ENCODE results near the gene IFIT1B. TPM values are rescaled to one million over a fixed set of nuclear protein-coding genes. Genes with fewer than 3 reads are reported as not detected.

Gene IFIT1B
- total RNA-seq, 1 experiment from 2014 or later, result not detected

DNA sequence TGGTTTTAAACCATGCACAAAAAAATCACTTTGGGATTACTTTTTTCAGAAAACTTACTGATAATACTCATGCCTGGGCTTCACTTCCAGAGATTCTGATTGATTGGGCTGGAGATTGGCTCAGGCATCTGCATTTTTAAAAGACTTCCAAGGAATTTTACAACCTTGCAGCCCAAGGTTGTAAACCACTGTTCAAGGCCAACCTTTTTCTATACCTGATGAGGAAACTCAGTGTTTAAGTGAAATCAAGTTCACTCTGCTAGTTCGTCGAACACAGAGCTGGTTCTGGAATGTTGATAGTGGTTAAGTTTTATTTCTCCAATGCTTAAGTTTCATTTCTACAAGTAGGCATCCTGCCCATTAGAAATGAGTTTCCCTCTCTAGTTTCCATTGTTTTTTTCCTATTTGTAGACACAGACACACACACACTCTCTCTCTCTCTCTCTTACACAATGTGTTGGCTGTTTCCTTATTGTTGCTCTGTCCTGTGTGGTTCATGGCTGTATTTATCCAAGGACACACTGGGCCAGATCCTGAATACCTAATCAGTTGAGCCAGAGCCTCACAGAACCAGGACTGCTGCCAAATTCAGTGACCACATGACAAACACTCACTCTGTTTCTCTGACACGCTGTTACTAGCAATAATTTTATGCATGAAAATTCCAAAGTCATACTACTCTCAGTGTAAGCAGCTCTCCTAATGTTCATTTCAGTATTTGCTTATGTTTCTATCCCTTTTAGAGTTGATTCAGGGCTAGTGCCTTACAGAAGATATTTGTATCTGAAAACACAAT, 3.7 kb upstream of the IFIT1B start:
- ATAC-seq (no peak), DNase-seq (ENCODE audit: low spot score) (no peak)
- no peaks in the 10 kb centered on the region for H3K36me3 Mint-ChIP-seq
- no peaks in the 10 kb centered on the region for H3K27me3 Mint-ChIP-seq (ENCODE audit: low read depth)
- TF ChIP-seq GABPB1 (CRISPR knock-in tag; IDR thresholded peaks at IDR 0.05), result peak; percentile 75
- TF ChIP-seq, protein P1, sequence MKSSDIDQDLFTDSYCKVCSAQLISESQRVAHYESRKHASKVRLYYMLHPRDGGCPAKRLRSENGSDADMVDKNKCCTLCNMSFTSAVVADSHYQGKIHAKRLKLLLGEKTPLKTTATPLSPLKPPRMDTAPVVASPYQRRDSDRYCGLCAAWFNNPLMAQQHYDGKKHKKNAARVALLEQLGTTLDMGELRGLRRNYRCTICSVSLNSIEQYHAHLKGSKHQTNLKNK (CRISPR knock-in tag; IDR thresholded peaks at IDR 0.05), result no peak
- peak overlapping the region; percentile 69 for H3K27ac Mint-ChIP-seq
- H3K9me3 Mint-ChIP-seq, result no peaks in the 10 kb centered on the region
- ChIA-PET CTCF (no interaction called here), POLR2A (no interaction called here)
- peaks cover 19% of the 10 kb centered on the region for H3K4me1 Mint-ChIP-seq
- no peak overlapping the region for H3K4me3 Mint-ChIP-seq

DNA sequence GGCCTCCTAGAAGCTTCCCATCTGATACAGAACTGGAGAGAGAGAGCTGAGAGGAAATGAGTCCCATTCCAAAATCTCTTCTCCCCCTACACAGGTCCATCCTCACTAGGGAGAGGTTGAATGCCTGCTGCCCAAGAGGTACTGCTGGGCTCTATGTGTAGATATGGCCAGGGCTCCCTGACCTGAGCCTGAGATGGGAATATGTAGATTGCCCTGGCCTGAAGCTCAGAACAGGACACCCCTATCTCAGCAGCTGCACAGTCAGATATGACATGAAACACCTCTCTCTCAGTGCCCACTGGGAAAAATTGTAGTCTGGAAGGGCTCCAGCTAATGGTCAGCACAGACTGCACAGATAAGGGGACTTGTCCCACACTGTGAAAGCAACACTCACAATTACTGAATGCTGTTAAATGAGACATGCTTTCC, 3.1 kb upstream of the IFIT1B start:
- Mint-ChIP-seq H3K27me3 (ENCODE audit: low read depth) (no peaks in the 10 kb centered on the region), H3K4me1 (peaks cover 16% of the 10 kb centered on the region), H3K27ac (no peak overlapping the region), H3K9me3 (no peaks in the 10 kb centered on the region), H3K36me3 (no peaks in the 10 kb centered on the region), H3K4me3 (no peak overlapping the region)
- DNase-seq (ENCODE audit: low spot score) (no peak), ATAC-seq (no peak)
- POLR2A ChIA-PET, result no interaction called here
- TF ChIP-seq TEAD1 (CRISPR knock-in tag; IDR thresholded peaks at IDR 0.05) (no peak), NR2C2 (CRISPR knock-in tag; IDR thresholded peaks at IDR 0.05) (no peak), ZNF396 (CRISPR knock-in tag; IDR thresholded peaks at IDR 0.05; ENCODE audit: borderline replicate concordance) (no peak), CBFB (CRISPR knock-in tag; IDR thresholded peaks at IDR 0.05; ENCODE audit: low read depth) (no peak)
- TF ChIP-seq, protein P2, sequence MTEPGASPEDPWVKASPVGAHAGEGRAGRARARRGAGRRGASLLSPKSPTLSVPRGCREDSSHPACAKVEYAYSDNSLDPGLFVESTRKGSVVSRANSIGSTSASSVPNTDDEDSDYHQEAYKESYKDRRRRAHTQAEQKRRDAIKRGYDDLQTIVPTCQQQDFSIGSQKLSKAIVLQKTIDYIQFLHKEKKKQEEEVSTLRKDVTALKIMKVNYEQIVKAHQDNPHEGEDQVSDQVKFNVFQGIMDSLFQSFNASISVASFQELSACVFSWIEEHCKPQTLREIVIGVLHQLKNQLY (CRISPR knock-in tag; IDR thresholded peaks at IDR 0.05), result no peak
- TF ChIP-seq, protein P3, sequence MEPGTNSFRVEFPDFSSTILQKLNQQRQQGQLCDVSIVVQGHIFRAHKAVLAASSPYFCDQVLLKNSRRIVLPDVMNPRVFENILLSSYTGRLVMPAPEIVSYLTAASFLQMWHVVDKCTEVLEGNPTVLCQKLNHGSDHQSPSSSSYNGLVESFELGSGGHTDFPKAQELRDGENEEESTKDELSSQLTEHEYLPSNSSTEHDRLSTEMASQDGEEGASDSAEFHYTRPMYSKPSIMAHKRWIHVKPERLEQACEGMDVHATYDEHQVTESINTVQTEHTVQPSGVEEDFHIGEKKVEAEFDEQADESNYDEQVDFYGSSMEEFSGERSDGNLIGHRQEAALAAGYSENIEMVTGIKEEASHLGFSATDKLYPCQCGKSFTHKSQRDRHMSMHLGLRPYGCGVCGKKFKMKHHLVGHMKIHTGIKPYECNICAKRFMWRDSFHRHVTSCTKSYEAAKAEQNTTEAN (CRISPR knock-in tag; IDR thresholded peaks at IDR 0.05), result no peak
- TF ChIP-seq, protein P4, sequence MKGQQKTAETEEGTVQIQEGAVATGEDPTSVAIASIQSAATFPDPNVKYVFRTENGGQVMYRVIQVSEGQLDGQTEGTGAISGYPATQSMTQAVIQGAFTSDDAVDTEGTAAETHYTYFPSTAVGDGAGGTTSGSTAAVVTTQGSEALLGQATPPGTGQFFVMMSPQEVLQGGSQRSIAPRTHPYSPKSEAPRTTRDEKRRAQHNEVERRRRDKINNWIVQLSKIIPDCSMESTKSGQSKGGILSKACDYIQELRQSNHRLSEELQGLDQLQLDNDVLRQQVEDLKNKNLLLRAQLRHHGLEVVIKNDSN (CRISPR knock-in tag; IDR thresholded peaks at IDR 0.05), result no peak
- CTCF ChIA-PET, result no interaction called here

DNA sequence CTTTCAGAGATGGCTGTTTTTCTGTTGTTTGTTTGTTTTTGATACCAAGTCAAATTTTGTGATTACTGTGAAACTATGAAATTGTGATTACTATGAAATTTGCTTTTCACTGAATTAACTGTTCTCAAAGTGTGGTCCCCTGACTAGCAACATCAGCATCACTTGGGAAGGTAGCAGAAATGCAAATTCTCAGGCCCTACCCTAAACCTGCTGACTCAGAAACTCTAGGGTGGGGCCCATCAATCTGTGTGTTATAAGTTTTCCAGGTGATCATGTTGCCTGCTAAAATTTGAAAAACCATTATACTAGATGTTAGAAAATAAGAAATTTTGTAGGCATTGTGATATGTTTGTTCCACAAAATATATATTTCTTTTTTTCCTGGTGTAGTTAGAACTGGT, 1.2 kb downstream of the IFIT1B start:
- H3K9me3 Mint-ChIP-seq, result no peaks in the 10 kb centered on the region
- no peak overlapping the region for H3K27ac Mint-ChIP-seq
- H3K36me3 Mint-ChIP-seq, result no peaks in the 10 kb centered on the region
- CTCF ChIA-PET, result interaction anchor here (0.8 to 2.4 kb wide), 2 partner anchors 10 to 161 kb away, joined by 3 to 19 read pairs; no protein-coding TSS in a partner anchor
- no peak overlapping the region for H3K4me3 Mint-ChIP-seq
- DNase-seq (ENCODE audit: low spot score) (no peak), ATAC-seq (no peak)
- POLR2A ChIA-PET, result no interaction called here
- peaks cover 16% of the 10 kb centered on the region for H3K4me1 Mint-ChIP-seq
- H3K27me3 Mint-ChIP-seq (ENCODE audit: low read depth), result no peaks in the 10 kb centered on the region
- TF ChIP-seq ZNF416 (CRISPR knock-in tag; IDR thresholded peaks at IDR 0.05), result no peak
- TF ChIP-seq, protein P5, sequence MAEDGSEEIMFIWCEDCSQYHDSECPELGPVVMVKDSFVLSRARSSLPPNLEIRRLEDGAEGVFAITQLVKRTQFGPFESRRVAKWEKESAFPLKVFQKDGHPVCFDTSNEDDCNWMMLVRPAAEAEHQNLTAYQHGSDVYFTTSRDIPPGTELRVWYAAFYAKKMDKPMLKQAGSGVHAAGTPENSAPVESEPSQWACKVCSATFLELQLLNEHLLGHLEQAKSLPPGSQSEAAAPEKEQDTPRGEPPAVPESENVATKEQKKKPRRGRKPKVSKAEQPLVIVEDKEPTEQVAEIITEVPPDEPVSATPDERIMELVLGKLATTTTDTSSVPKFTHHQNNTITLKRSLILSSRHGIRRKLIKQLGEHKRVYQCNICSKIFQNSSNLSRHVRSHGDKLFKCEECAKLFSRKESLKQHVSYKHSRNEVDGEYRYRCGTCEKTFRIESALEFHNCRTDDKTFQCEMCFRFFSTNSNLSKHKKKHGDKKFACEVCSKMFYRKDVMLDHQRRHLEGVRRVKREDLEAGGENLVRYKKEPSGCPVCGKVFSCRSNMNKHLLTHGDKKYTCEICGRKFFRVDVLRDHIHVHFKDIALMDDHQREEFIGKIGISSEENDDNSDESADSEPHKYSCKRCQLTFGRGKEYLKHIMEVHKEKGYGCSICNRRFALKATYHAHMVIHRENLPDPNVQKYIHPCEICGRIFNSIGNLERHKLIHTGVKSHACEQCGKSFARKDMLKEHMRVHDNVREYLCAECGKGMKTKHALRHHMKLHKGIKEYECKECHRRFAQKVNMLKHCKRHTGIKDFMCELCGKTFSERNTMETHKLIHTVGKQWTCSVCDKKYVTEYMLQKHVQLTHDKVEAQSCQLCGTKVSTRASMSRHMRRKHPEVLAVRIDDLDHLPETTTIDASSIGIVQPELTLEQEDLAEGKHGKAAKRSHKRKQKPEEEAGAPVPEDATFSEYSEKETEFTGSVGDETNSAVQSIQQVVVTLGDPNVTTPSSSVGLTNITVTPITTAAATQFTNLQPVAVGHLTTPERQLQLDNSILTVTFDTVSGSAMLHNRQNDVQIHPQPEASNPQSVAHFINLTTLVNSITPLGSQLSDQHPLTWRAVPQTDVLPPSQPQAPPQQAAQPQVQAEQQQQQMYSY (CRISPR knock-in tag; IDR thresholded peaks at IDR 0.05), result no peak
- TF ChIP-seq, protein P6, sequence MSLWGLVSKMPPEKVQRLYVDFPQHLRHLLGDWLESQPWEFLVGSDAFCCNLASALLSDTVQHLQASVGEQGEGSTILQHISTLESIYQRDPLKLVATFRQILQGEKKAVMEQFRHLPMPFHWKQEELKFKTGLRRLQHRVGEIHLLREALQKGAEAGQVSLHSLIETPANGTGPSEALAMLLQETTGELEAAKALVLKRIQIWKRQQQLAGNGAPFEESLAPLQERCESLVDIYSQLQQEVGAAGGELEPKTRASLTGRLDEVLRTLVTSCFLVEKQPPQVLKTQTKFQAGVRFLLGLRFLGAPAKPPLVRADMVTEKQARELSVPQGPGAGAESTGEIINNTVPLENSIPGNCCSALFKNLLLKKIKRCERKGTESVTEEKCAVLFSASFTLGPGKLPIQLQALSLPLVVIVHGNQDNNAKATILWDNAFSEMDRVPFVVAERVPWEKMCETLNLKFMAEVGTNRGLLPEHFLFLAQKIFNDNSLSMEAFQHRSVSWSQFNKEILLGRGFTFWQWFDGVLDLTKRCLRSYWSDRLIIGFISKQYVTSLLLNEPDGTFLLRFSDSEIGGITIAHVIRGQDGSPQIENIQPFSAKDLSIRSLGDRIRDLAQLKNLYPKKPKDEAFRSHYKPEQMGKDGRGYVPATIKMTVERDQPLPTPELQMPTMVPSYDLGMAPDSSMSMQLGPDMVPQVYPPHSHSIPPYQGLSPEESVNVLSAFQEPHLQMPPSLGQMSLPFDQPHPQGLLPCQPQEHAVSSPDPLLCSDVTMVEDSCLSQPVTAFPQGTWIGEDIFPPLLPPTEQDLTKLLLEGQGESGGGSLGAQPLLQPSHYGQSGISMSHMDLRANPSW (CRISPR knock-in tag; conservative IDR thresholded peaks at IDR 0.05; ENCODE audit: low read depth), result no peak
- TF ChIP-seq JUN (CRISPR knock-in tag; IDR thresholded peaks at IDR 0.05), result no peak
- TF ChIP-seq ATF1 (CRISPR knock-in tag; IDR thresholded peaks at IDR 0.05), result no peak
- TF ChIP-seq, protein P7, sequence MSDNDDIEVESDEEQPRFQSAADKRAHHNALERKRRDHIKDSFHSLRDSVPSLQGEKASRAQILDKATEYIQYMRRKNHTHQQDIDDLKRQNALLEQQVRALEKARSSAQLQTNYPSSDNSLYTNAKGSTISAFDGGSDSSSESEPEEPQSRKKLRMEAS (CRISPR knock-in tag; IDR thresholded peaks at IDR 0.05), result no peak
- no peak for TF ChIP-seq ZNF396 (CRISPR knock-in tag; IDR thresholded peaks at IDR 0.05; ENCODE audit: borderline replicate concordance)
- TF ChIP-seq, protein P8, sequence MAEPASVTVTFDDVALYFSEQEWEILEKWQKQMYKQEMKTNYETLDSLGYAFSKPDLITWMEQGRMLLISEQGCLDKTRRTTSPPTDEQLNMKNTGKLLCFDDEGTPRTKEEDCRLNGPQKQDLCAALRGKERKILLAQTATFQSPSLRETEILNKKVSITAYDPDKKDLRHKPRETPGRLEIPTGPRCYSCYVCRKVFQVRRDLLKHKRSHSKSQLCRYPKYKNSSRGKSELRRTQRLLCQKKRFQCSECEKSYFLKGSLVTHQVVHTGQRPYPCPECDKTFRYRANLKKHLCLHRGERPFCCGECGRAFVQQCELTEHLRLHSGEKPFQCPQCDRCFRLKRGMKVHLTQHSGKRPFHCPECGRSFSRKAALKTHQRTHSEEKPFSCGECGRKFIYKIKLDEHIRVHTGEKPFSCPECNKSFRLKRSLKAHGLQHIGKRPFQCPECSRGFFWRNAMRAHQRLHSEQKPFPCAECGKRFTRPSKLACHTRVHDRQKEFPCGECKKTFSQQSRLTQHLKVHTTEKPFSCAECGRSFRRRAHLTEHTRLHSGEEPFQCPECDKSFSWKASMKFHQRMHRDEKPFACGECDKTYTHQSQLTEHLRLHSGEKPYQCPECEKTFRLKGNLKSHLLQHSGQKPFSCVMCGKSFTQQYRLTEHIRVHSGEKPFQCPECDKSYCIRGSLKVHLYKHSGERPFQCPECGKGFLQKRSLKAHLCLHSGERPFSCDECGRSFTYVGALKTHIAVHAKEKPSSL (CRISPR knock-in tag; conservative IDR thresholded peaks at IDR 0.05), result no peak
- TF ChIP-seq, protein P9, sequence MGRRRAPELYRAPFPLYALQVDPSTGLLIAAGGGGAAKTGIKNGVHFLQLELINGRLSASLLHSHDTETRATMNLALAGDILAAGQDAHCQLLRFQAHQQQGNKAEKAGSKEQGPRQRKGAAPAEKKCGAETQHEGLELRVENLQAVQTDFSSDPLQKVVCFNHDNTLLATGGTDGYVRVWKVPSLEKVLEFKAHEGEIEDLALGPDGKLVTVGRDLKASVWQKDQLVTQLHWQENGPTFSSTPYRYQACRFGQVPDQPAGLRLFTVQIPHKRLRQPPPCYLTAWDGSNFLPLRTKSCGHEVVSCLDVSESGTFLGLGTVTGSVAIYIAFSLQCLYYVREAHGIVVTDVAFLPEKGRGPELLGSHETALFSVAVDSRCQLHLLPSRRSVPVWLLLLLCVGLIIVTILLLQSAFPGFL (CRISPR knock-in tag; IDR thresholded peaks at IDR 0.05; ENCODE audit: borderline replicate concordance), result no peak

Measured in WTC11 (cell line).